Amygdala (tissue), 56 donors: ENCODE results near the gene GRM8.

ENCODE experiments used
- DNase-seq, 56 donors: peaks; one replicate each; lab custom pipeline; 2025; lab: John Stamatoyannopoulos, UW

Gene GRM8

GRCh38 chr7:126487728-126488442 is 764.9 kb downstream of the GRM8 start:
- DNase-seq = no peak

DNA sequence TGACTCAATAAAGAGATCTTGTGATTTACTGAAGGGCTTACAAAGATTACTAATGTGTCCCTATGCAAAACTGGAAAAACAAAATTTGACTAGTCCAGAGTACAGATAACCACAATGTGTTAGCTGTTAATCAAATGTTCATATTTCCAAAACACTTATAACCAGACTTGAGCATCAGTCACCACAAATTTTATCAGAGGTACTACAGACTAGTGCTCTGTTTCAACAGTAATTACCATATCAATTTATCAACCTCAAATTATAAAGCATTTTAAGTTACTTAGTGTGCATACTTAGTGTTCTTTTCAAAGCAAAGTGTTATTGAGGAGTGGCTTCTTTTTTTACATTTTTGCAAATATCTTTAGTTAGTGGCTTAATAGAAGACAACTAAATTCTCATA is 765.9 kb downstream of the GRM8 start:
- no peak for DNase-seq

GRCh38 chr7:126485791-126486190 is 767.0 kb downstream of the GRM8 start:
- DNase-seq = no peak

DNA sequence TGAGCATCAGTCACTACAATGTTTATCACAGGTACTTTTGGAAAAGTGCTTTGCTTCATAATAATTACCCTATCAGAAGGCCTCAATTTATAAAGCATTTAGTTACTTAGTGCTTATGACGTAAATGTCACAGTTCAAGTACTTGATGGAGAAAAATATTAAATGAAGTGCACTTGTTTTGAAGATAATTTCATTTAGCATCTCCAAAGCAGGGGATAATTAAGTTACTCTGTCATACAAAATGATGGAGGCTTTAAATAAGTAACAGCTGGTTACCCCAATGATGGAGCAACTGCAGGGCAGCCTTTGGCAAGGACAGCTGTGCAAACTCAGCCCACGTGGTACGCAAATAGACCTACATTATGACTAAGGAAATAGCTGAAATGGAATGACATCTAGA is 768.8 kb downstream of the GRM8 start:
- DNase-seq = no peak

DNA sequence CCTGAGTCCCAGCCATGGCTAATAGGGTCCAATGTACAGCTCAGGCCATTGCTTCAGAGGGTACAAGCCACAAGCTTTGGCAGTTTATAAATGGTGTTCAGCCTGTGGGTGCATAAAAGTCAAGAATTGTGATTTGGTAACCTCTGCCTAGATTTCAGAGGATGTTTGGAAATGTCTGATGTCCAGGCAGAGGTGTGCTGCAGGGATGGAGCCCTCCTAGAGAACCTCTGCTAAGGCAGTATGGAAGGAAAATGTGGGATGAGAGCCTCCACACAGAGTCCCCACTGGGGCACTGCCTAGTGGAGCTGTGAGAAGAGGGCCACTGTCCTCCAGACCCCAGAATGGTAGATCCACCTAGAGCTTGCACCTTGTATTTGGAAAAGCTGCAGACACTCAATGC is 779.9 kb downstream of the GRM8 start:
- no peak for DNase-seq

GRCh38 chr7:126462405-126462804 is 790.3 kb downstream of the GRM8 start:
- DNase-seq = no peak

DNA sequence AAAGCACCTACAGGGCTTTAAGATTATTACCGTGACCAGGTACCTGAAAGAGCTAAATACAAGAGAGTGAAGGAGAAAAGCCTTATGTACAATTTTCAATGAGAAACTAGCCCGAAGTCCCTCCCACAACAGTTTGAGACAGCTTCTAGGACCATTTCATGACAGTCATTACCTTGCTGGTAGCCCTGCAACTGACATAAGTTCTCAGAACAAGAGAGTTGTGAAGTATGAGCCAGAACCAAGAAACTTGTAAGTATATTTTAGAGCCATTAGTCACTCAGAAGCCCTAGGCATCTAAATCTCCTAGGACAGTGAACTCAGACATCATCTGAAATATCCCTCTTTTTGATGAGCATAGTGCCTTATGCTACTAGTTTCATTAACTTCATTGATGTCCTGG is 792.1 kb downstream of the GRM8 start:
- DNase-seq = no peak

DNA sequence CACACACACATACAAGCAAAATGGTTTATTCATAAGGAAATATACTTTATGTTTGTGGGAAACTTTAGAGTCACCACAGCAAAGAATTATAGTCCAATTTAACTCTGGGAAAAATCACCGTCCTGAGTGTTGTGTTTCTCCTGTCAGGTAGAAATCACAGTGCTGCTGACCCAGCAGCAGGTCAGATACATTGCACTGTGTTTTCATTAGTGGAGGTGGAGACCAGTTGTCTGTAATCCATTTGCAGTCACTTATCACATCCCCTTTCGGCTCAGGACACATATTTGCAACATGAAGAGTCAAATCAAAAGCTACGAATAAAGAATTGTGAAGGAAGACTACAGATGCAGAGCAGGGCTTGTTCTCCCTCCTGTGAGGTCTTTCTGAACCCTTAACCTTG is 799.6 kb downstream of the GRM8 start:
- DNase-seq = no peak

DNA sequence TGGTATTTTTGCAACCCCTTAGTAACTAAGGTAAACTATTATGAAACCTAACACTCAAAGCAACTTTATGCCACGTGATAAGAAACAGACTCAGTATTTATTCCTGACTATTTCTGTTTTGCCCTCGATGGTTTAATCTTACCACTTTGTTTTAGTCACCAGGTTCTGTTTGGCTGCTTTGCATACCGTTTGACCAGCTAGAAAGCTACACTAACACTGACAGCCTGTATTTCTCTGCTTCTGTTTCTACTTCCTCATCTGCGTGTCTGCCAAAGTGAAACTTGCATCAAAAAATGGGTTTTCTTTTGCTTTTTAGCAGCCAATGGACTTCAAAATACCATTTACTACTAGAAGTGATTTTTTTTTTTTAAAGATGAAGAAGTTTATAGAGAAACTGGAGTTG is 802.5 kb downstream of the GRM8 start:
- no peak for DNase-seq

DNA sequence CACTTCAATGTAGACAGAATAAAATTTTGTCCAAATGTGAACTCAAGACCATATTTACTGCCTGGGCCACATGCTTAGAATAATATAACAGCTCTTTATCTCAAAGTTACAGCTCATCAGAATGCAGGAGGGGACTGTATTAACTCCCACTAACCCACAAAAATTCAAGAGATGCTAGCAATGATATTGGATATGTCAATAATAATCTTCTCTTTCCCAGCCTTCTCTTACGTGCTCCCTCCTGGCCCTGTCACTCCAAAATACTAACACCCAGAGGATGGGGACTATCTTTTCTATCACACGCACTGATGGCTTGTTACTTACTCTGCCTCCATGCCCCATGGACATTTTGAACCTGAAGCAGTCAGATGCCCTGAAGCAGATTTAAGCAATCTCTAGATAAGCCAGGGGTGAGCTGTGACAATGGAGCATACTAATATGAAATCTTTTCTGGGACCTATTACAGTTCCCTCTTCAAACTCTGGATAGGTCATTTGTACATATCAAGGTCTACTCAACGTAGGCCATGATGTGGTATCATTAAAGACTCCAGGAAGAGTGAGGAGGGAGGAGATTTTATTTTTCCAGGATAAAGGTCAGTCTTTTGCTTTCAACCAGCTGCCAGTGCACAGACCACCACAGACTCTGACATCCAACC is 803.0 kb downstream of the GRM8 start:
- no peak for DNase-seq

DNA sequence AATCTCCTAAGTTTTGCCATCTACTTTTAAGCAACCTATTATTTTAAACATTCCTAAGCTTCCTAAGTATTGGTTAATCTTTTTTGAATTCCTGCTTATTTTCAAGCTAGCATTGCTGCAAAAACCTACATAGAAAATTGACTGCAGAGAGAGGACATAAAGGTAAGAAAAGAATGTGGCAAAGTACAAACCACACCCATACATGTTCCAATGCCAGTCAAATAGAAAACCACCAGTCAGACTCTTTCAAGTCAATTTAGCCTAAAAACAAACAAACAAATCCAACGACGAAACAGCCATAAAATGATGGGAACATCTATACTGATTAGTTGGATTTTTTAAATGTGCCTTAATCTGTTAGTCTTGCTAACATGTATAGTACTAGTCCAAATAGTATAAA is 804.8 kb downstream of the GRM8 start:
- DNase-seq = no peak

DNA sequence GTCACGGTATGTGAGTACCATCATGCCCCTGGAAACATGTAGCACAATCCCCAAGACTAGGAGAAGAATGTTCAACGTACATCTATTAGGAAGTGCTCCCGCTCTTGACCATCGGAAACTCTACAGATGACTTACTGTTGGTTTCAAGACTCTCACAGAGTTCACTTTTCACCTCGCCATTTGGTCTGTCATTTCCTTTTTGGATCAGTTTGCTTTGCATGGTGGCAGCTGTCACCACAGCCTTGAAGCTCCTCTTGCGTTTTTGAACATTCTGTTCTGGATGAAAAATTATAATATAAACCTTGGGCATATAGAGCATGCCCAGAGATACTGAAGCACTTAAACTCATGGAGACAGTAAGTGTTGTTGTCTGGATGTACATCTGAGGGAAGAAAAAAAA is 806.8 kb downstream of the GRM8 start:
- no peak for DNase-seq

DNA sequence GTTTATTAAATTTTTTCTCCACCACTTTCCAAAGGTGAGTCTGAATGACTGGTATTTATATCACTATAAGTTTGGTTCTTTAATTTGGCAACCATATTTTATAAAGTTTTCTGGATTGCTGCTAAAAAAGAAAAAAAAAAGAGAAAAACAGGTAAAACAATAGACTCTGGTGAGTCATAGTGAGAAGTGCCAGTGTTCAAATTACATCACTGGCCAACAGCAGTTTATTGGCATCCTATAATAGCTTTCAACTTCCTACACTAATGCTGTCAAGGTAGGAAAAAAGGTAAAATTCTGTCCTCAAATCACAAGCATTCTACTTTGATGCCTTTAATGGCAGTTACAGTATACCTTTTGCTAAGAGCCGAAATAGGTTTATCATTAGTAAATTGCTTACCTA is 808.8 kb downstream of the GRM8 start:
- DNase-seq = no peak

DNA sequence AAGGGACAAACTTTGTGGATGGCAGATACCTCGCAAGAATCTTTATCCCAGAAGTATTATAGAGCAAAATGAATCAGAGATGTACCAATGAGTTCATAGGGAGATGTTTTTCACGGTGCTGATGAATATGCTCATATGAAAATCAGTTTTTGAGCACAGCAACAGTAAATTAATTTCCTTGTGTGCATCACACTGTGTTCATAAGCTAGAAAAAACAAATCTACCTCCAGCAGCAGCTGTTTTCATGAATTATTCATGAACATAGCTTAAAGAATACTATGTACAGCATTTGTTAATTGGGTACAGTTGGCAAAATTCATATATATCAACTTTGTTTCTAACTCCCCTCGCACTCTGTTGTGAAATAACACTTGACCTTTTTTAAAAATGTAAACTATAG is 809.8 kb downstream of the GRM8 start:
- no peak for DNase-seq

DNA sequence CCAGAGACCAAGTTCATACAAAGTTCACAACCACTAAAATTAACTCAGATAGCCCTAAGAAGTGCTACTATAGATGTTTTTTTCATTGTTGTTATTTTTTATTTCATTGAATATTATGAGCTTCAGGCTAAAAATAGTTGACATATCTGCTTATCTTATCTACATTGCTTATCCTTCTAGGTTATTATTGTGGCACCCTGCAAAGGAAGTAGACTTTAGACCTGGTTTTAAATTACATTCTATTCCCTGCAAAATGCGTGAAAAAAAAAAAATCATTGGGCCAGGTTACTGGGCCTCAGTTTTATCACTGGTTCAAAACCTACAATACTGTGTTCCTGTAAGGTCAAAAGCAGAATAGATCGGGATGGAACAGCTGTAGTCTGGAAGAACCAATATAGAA is 811.0 kb downstream of the GRM8 start:
- no peak for DNase-seq

GRCh38 chr7:126440542-126440941 is 812.2 kb downstream of the GRM8 start:
- no peak for DNase-seq

DNA sequence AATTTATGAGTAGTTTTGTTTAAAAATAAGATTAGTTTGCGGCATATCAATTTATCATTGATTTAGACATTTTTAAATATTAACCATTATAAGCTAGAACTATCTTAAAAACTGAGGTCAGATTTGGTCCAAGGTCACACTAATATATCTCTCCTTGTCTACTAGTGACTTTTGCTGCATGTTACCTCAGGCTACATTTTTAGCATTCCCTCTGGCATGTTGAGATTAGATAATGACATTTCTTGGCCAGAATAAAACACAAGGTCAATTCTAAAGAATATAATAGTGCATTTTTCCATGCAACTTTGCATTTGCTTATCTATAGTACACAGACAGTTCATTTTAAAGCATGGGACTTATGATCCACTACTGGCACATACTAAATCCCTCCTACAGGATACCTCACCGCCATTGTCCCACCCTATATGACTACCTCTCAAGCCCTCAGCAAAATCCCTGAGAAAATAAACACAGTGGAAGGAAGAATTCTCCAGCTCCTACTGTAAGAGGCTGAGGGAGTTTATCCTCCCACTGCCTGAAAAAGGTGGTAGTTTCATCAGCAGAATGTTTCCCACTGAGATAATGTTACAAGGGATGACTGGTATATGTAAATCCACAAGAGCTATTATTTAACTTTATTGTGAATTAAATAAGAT is 816.4 kb downstream of the GRM8 start:
- DNase-seq = no peak

- DNase-seq = no peak
These were observed 826.1 kb downstream of the GRM8 start for GRCh38 chr7:126426652-126427051.

- DNase-seq = no peak
These were observed 827.8 kb downstream of the GRM8 start for GRCh38 chr7:126424985-126425384.

DNA sequence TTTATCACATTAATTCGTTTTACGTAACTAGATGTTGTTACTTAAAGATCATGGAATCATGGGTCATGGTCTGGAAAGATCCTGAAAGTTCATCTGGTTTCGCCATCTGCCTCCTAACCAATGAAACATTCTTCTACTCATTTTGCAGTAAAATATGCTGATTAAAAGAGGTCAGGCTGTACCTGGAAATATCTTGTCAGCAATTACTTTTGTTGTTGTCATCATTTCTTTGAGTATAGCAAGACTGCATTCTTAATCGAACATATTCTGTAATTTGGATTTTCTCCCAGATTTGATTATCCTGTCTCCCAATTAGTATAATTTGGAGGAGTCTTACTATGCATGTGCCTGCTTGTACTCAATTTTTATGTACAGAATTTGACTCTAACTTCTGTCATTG is 833.7 kb downstream of the GRM8 start:
- no peak for DNase-seq

DNA sequence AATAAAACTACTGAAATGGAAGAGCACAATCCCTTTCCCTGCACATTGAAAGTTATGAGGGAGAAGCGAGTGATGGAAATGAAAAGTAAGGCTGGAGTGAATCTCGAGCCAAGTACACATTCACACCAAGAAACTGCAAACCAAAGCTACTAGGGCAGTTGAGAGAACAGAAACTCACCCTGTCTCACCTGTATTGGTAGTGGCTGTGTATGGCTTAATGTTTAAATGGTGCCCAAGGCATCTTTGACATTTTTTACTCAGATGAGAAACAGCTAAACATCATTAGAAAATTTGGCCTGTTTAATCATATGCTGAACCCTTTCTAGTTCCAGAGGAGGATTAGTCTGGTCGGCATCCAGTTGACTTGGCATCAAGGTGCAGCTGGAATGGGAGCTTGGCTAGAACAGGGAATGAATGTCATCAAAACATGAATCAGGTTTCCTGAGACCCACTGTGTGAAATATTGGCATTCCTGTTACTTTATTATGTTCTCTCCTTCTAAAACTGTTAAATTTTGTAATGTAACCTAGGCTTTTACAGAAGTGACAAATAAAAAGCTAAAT is 840.8 kb downstream of the GRM8 start:
- DNase-seq = no peak
